Hepatocyte (in vitro differentiated cells): Measurements from ENCODE around the gene LCAT. TPM values are rescaled to one million over a fixed set of nuclear protein-coding genes. Genes with fewer than 3 reads are reported as not detected.

Source experiments
- DNase-seq: peaks from one replicate; pipeline ENCODE4 v3.0.0-alpha.2; 2016; ENCODE audit warnings: low spot score
- H2AFZ ChIP-seq: fragments of 200-600 bp; sonication (generic); 2 replicates; pipeline ENCODE4 v1.6.0; 2016; ENCODE audit warnings: antibody characterized with exemption, mild to moderate bottlenecking
- H3K27ac ChIP-seq: fragments of 200-600 bp; sonication (generic); 2 replicates; pipeline ENCODE4 v1.5.1; 2016; ENCODE audit warnings: mild to moderate bottlenecking
- H3K27me3 ChIP-seq: fragments of 200-600 bp; sonication (generic); 2 replicates; pipeline ENCODE4 v1.6.1; 2016
- H3K36me3 ChIP-seq: fragments of 200-600 bp; sonication (generic); replicated peaks from 2 replicates; pipeline ENCODE4 v1.5.1; 2016; ENCODE audit warnings: low read depth; ENCODE audit not compliant: insufficient read depth
- H3K4me1 ChIP-seq: fragments of 200-600 bp; sonication (generic); 2 replicates; pipeline ENCODE4 v1.5.1; 2016; ENCODE audit warnings: mild to moderate bottlenecking, moderate library complexity; ENCODE audit not compliant: insufficient read depth
- H3K4me2 ChIP-seq: fragments of 200-600 bp; sonication (generic); 2 replicates; pipeline ENCODE4 v1.6.0; 2016
- H3K4me3 ChIP-seq: fragments of 200-600 bp; sonication (generic); 2 replicates; pipeline ENCODE4 v1.5.1; 2016; ENCODE audit warnings: mild to moderate bottlenecking
- H3K79me2 ChIP-seq: fragments of 200-600 bp; sonication (generic); 2 replicates; pipeline ENCODE4 v1.6.0; 2017; ENCODE audit warnings: mild to moderate bottlenecking
- H3K9me2 ChIP-seq: fragments of 200-600 bp; sonication (generic); replicated peaks from 2 replicates; pipeline ENCODE4 v1.6.0; 2017; ENCODE audit warnings: mild to moderate bottlenecking; ENCODE audit not compliant: insufficient read depth
- H3K9me3 ChIP-seq: fragments of 200-600 bp; sonication (generic); 2 replicates; pipeline ENCODE4 v1.5.1; 2016; ENCODE audit warnings: low read depth, mild to moderate bottlenecking
- H4K20me1 ChIP-seq: fragments of 200-600 bp; sonication (generic); 2 replicates; pipeline ENCODE4 v1.6.0; 2016; ENCODE audit warnings: mild to moderate bottlenecking; ENCODE audit not compliant: insufficient read depth, poor library complexity, severe bottlenecking
- CTCF ChIP-seq: fragments of 200-600 bp; sonication (generic); IDR thresholded peaks from 2 replicates; pipeline ENCODE4 v1.5.1; 2016; ENCODE audit warnings: antibody characterized with exemption, mild to moderate bottlenecking; ENCODE audit not compliant: poor library complexity
- EZH2 ChIP-seq: fragments of 200-600 bp; sonication (generic); IDR thresholded peaks from 2 replicates; pipeline ENCODE4 v1.6.1; 2016; ENCODE audit warnings: antibody characterized with exemption, mild to moderate bottlenecking, borderline replicate concordance
- EZH2phosphoT487 ChIP-seq: fragments of 200-600 bp; sonication (generic); IDR thresholded peaks from one replicate; pipeline ENCODE4 v1.6.1; 2018; ENCODE audit warnings: antibody characterized with exemption, mild to moderate bottlenecking, low read depth, moderate library complexity; ENCODE audit not compliant: unreplicated experiment, severe bottlenecking
- WGBS: methylation state at CpG from one replicate; pipeline ENCODE4 v1.1.6; 2016; ENCODE audit warnings: low lambda C conversion rate; ENCODE audit errors: missing lambda C conversion rate; 5-methylcytosine and 5-hydroxymethylcytosine counted together
- polyA plus RNA-seq: library from polyadenylated mRNA; unstranded; fragments of >200 nt; fragmentation: Nextera tagmentation; extraction: Ambion mirVana; gene quantifications from 2 replicates; pipeline ENCODE4 v1.2.1, GENCODE V29; 2016
- total RNA-seq: library from RNA; depleted of rRNA; stranded (reverse); fragments of >200 nt; gene quantifications from 2 replicates; pipeline ENCODE4 v1.2.3, GENCODE V29; 2014

The LCAT gene
- total and polyA plus RNA-seq, 2 experiments from 2014 or later, result 15.6 to 44.6 TPM

DNA sequence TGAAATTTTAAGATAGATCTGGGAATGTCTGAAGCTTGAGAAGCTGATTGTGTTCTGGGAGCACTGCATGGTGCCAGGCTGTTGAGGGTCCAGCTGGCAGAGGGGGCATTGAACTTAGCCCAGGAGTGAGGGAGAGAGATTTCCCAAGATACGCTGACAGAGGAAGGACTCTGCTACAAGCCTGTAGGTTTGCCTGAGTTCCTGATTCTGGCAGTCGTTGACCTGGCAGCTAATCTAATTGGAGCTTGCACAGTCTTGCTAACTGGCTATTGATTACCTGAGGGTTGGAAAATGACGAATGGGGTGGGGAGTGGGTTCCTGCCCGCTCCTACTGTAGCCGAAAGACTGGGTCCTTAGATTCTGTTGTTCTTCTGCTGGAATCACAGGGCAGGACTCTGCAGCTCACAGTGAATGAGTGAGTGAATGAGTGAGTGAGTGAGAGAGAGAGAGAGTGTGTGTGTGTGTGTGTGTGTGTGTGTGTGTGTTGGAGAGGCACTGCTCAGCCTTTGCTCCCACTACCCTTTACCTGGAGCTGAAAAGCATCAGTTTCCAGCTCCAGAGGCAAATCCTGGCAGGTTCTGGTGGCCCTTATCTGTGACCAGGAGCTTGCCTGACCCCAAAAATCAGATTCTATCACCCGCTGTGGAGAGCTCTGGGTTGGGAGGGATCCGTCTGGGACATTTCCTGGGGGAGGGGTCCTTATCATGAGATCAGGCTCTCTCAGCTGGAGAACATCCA lies 29.0 kb downstream of the LCAT start:
- Histone ChIP-seq H4K20me1 (peaks cover 21% of the 10 kb centered on the region), H3K27ac (no peak overlapping the region), H3K9me3 (no peaks in the 10 kb centered on the region), H2AFZ (no peak overlapping the region), H3K27me3 (no peaks in the 10 kb centered on the region), H3K9me2 (no peaks in the 10 kb centered on the region), H3K79me2 (peaks cover 59% of the 10 kb centered on the region), H3K36me3 (no peaks in the 10 kb centered on the region), H3K4me2 (no peak overlapping the region), H3K4me3 (no peak overlapping the region), H3K4me1 (peaks cover 4% of the 10 kb centered on the region)
- WGBS, result 68% methylated on average over 7 of the region's 7 CpGs
- DNase-seq, result no peak
- no peak for TF ChIP-seq EZH2
- TF ChIP-seq CTCF, result no peak
- TF ChIP-seq EZH2phosphoT487, result no peak

DNA sequence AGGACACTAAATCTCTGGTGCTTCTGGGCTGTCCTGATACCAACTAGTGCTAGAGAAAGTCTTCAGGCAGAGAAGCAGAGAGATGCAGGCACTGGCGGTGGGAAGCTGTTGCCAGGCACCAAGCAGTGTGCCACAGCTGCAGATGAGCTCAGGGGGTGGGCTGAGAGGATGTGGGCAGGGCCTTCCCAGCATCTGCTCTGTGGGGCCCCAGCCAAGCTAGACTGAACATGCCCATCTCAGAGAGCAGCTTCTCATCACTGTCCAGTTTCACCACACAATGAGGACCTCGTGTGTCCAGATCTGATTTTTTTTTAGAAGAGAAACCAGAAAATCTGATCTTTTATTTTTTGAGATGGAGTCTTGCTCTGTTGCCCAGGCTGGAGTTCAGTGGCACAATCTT lies 33.8 kb downstream of the LCAT start:
- H2AFZ ChIP-seq, result no peak overlapping the region
- H3K4me2 ChIP-seq, result no peak overlapping the region
- no peaks in the 10 kb centered on the region for H3K9me3 ChIP-seq
- no peak for TF ChIP-seq EZH2
- TF ChIP-seq EZH2phosphoT487, result no peak
- no peak for TF ChIP-seq CTCF
- H3K9me2 ChIP-seq, result no peaks in the 10 kb centered on the region
- no peaks in the 10 kb centered on the region for H3K4me1 ChIP-seq
- H3K4me3 ChIP-seq, result no peak overlapping the region
- H3K36me3 ChIP-seq, result no peaks in the 10 kb centered on the region
- H3K27ac ChIP-seq, result no peak overlapping the region
- DNase-seq, result peak; percentile 54
- peaks cover 3% of the 10 kb centered on the region for H4K20me1 ChIP-seq
- H3K79me2 ChIP-seq, result peaks cover 38% of the 10 kb centered on the region
- WGBS, result 91% methylated on average over 2 of the region's 2 CpGs
- no peaks in the 10 kb centered on the region for H3K27me3 ChIP-seq

DNA sequence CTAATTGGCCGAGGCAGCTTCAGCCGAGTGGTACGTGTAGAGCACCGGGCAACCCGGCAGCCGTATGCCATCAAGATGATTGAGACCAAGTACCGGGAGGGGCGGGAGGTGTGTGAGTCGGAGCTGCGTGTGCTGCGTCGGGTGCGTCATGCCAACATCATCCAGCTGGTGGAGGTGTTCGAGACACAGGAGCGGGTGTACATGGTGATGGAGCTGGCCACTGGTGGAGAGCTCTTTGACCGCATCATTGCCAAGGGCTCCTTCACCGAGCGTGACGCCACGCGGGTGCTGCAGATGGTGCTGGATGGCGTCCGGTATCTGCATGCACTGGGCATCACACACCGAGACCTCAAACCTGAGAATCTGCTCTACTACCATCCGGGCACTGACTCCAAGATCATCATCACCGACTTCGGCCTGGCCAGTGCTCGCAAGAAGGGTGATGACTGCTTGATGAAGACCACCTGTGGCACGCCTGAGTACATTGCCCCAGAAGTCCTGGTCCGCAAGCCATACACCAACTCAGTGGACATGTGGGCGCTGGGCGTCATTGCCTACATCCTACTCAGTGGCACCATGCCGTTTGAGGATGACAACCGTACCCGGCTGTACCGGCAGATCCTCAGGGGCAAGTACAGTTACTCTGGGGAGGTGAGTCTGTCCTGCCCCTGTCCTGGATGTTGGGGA lies 34.7 kb downstream of the LCAT start:
- Histone ChIP-seq H3K9me2 (no peaks in the 10 kb centered on the region), H3K79me2 (peaks cover 44% of the 10 kb centered on the region), H4K20me1 (peaks cover 3% of the 10 kb centered on the region), H3K9me3 (no peaks in the 10 kb centered on the region), H3K36me3 (no peaks in the 10 kb centered on the region), H3K4me1 (no peaks in the 10 kb centered on the region), H2AFZ (no peak overlapping the region), H3K4me2 (no peak overlapping the region), H3K27ac (no peak overlapping the region), H3K4me3 (no peak overlapping the region), H3K27me3 (no peaks in the 10 kb centered on the region)
- WGBS, result 98% methylated on average over 31 of the region's 36 CpGs
- DNase-seq, result no peak
- TF ChIP-seq CTCF (no peak), EZH2 (no peak), EZH2phosphoT487 (no peak)
